Naive B cell (primary cell): ENCODE measurements around the gene R3HDML. TPM values are rescaled to one million over a fixed set of nuclear protein-coding genes. Genes with fewer than 3 reads are reported as not detected.
"Not testable (repeated sequence)": the region's sequence is repeated elsewhere in the genome, so short reads cannot be mapped to it uniquely, and the experiment has no call there.

Experiments used
- ATAC-seq, 2 donors: fragments of 150-1000 bp; cut with Tn5 transposase; 2 replicates each; pipeline ENCODE4 v1.10.0; 2021; ENCODE audit warnings: low read depth in 2 of 2, mild to moderate bottlenecking in 2 of 2, moderate library complexity in 2 of 2
- DNase-seq: peaks from one replicate; pipeline ENCODE4 v3.0.0; 2022
- H3K27ac Mint-ChIP-seq, 6 donors: one replicate each; pipeline ENCODE4 v1.8.0; 2020 to 2022; ENCODE audit warnings: mild to moderate bottlenecking in 6 of 6, mixed read lengths in 6 of 6, moderate library complexity in 5 of 6, inconsistent platforms in 2 of 6
- H3K27me3 Mint-ChIP-seq, 3 donors: one replicate each; pipeline ENCODE4 v1.8.0; 2021 to 2022; ENCODE audit warnings: mixed read lengths in 3 of 3, mild to moderate bottlenecking in 1 of 3
- H3K36me3 Mint-ChIP-seq, 2 donors: one replicate each; pipeline ENCODE4 v1.8.0; 2020 to 2022; ENCODE audit warnings: mixed read lengths in 2 of 2, inconsistent platforms in 1 of 2, mild to moderate bottlenecking in 1 of 2
- H3K4me1 Mint-ChIP-seq, 3 donors: one replicate each; pipeline ENCODE4 v1.8.0; 2020 to 2022; ENCODE audit warnings: mixed read lengths in 3 of 3, inconsistent platforms in 1 of 3, mild to moderate bottlenecking in 1 of 3, moderate library complexity in 1 of 3
- H3K4me3 Mint-ChIP-seq, 8 donors: one replicate each; pipeline ENCODE4 v1.8.0; 2020 to 2022; ENCODE audit warnings: mild to moderate bottlenecking in 8 of 8, mixed read lengths in 8 of 8, moderate library complexity in 8 of 8, inconsistent platforms in 2 of 8
- H3K9me3 Mint-ChIP-seq, 7 donors: one replicate each; pipeline ENCODE4 v1.8.0; 2020 to 2022; ENCODE audit warnings: mixed read lengths in 7 of 7, mild to moderate bottlenecking in 5 of 7, inconsistent platforms in 2 of 7, moderate library complexity in 1 of 7
- polyA plus RNA-seq, 6 donors: library from polyadenylated mRNA; unstranded; fragments of 300-500 nt; fragmentation: Illumina TruSeq; gene quantifications; one replicate each; pipeline ENCODE4 v1.2.3, GENCODE V29; 2021; ENCODE audit warnings: low read depth in 6 of 6

Gene R3HDML
- polyA plus RNA-seq, 6 donors from 2014 or later, result not detected

- Mint-ChIP-seq H3K4me3 (no peak overlapping the region), H3K27me3 (peaks cover 20 to 40% (median 40%) of the 10 kb centered on the region in 3 donors), H3K36me3 (no peaks in the 10 kb centered on the region), H3K4me1 (no peaks in the 10 kb centered on the region), H3K9me3 (no peaks in the 10 kb centered on the region), H3K27ac (no peak overlapping the region)
- no peak for DNase-seq
- ATAC-seq, result no peak
Measured at GRCh38 chr20:44336086-44336485, 757 bp upstream of the R3HDML start.

- peaks cover 15 to 29% (median 18%) of the 10 kb centered on the region in 3 donors for H3K27me3 Mint-ChIP-seq
- H3K4me1 Mint-ChIP-seq, result no peaks in the 10 kb centered on the region
- no peak for DNase-seq
- ATAC-seq, result no peak
- no peak overlapping the region for H3K4me3 Mint-ChIP-seq
- H3K27ac Mint-ChIP-seq, result peak overlapping the region in 1 of 6 donors; percentile 74
- no peaks in the 10 kb centered on the region for H3K36me3 Mint-ChIP-seq
- peaks cover 0 to 3% (median 0%) of the 10 kb centered on the region in 7 donors for H3K9me3 Mint-ChIP-seq
Measured at GRCh38 chr20:44342248-44342647, 5.4 kb downstream of the R3HDML start.

- no peaks in the 10 kb centered on the region for H3K36me3 Mint-ChIP-seq
- H3K4me3 Mint-ChIP-seq, result no peak overlapping the region
- H3K4me1 Mint-ChIP-seq, result no peaks in the 10 kb centered on the region
- DNase-seq (no peak), ATAC-seq (no peak)
- peaks cover 0 to 3% (median 0%) of the 10 kb centered on the region in 7 donors for H3K9me3 Mint-ChIP-seq
- no peak overlapping the region for H3K27ac Mint-ChIP-seq
- H3K27me3 Mint-ChIP-seq, result peaks cover 11 to 31% (median 18%) of the 10 kb centered on the region in 3 donors
Measured at GRCh38 chr20:44343162-44343675, 6.4 kb downstream of the R3HDML start.

- Mint-ChIP-seq H3K27ac (no peak overlapping the region), H3K9me3 (peaks cover 0 to 3% (median 0%) of the 10 kb centered on the region in 7 donors), H3K4me3 (no peak overlapping the region), H3K4me1 (no peaks in the 10 kb centered on the region), H3K27me3 (peaks cover 11 to 36% (median 18%) of the 10 kb centered on the region in 3 donors), H3K36me3 (no peaks in the 10 kb centered on the region)
- no peak for ATAC-seq
- DNase-seq, result no peak
Measured at GRCh38 chr20:44344723-44345122, 7.9 kb downstream of the R3HDML start.

GRCh38 chr20:44345147-44345546 is 8.3 kb downstream of the R3HDML start:
- Mint-ChIP-seq H3K9me3 (peaks cover 0 to 3% (median 0%) of the 10 kb centered on the region in 7 donors), H3K27me3 (peaks cover 15 to 40% (median 18%) of the 10 kb centered on the region in 3 donors), H3K4me3 (no peak overlapping the region), H3K27ac (no peak overlapping the region), H3K4me1 (no peaks in the 10 kb centered on the region), H3K36me3 (no peaks in the 10 kb centered on the region)
- ATAC-seq (no peak), DNase-seq (no peak)

GRCh38 chr20:44345941-44346340 is 9.1 kb downstream of the R3HDML start:
- H3K27me3 Mint-ChIP-seq, result peaks cover 16 to 40% (median 16%) of the 10 kb centered on the region in 3 donors

GRCh38 chr20:44348168-44348659 is 11.4 kb downstream of the R3HDML start:
- ATAC-seq (no peak), DNase-seq (no peak)
- Mint-ChIP-seq H3K36me3 (no peaks in the 10 kb centered on the region), H3K27me3 (peaks cover 4 to 45% (median 24%) of the 10 kb centered on the region in 3 donors), H3K9me3 (peaks cover 0 to 3% (median 0%) of the 10 kb centered on the region in 7 donors), H3K4me3 (no peak overlapping the region), H3K4me1 (no peaks in the 10 kb centered on the region), H3K27ac (no peak overlapping the region)

More at GRCh38 chr20:44345941-44346340, 9.1 kb downstream of the R3HDML start:
- not testable (repeated sequence) for H3K4me1 Mint-ChIP-seq, H3K4me3 Mint-ChIP-seq, H3K9me3 Mint-ChIP-seq, H3K36me3 Mint-ChIP-seq, DNase-seq, ATAC-seq, H3K27ac Mint-ChIP-seq

GRCh38 chr20:44349349-44349748 is 12.5 kb downstream of the R3HDML start:
- H3K4me1 Mint-ChIP-seq, result no peaks in the 10 kb centered on the region
- no peak overlapping the region for H3K4me3 Mint-ChIP-seq
- peaks cover 4 to 45% (median 24%) of the 10 kb centered on the region in 3 donors for H3K27me3 Mint-ChIP-seq
- DNase-seq (no peak), ATAC-seq (no peak)
- peaks cover 0 to 3% (median 0%) of the 10 kb centered on the region in 7 donors for H3K9me3 Mint-ChIP-seq
- no peaks in the 10 kb centered on the region for H3K36me3 Mint-ChIP-seq
- no peak overlapping the region for H3K27ac Mint-ChIP-seq

GRCh38 chr20:44350567-44350966 is 13.7 kb downstream of the R3HDML start:
- Mint-ChIP-seq H3K36me3 (no peaks in the 10 kb centered on the region), H3K4me3 (no peak overlapping the region), H3K27ac (no peak overlapping the region), H3K27me3 (peaks cover 4 to 54% (median 32%) of the 10 kb centered on the region in 3 donors), H3K4me1 (no peaks in the 10 kb centered on the region), H3K9me3 (peaks cover 0 to 3% (median 0%) of the 10 kb centered on the region in 7 donors)
- DNase-seq (no peak), ATAC-seq (no peak)

GRCh38 chr20:44354979-44355497 is 18.2 kb downstream of the R3HDML start:
- H3K4me3 Mint-ChIP-seq, result no peak overlapping the region
- DNase-seq (no peak), ATAC-seq (no peak)
- H3K27ac Mint-ChIP-seq, result no peak overlapping the region
- peaks cover 0 to 1% (median 0%) of the 10 kb centered on the region in 7 donors for H3K9me3 Mint-ChIP-seq
- H3K27me3 Mint-ChIP-seq, result peaks cover 21 to 45% (median 39%) of the 10 kb centered on the region in 3 donors
- no peaks in the 10 kb centered on the region for H3K36me3 Mint-ChIP-seq
- no peaks in the 10 kb centered on the region for H3K4me1 Mint-ChIP-seq

- DNase-seq, result no peak
- no peak for ATAC-seq
- Mint-ChIP-seq H3K4me3 (peak within 1 kb of the TSS in 1 of 8 donors; percentile 45), H3K36me3 (no peaks in the 10 kb centered on the region), H3K4me1 (no peaks in the 10 kb centered on the region), H3K27me3 (peaks cover 26 to 49% (median 41%) of the 10 kb centered on the region in 3 donors), H3K9me3 (peaks cover 0 to 1% (median 0%) of the 10 kb centered on the region in 7 donors), H3K27ac (peak within 1 kb of the TSS in 1 of 6 donors; percentile 65)
Measured at GRCh38 chr20:44355498-44356352, 18.9 kb downstream of the R3HDML start, which contains the start of gene HNF4A. TSS of gene HNF4A (plus strand) at chr20:44355699. CDS start at chr20:44355805, 106 bp downstream.

- Mint-ChIP-seq H3K27me3 (peaks cover 26 to 49% (median 42%) of the 10 kb centered on the region in 3 donors), H3K9me3 (peaks cover 0 to 1% (median 0%) of the 10 kb centered on the region in 7 donors), H3K36me3 (no peaks in the 10 kb centered on the region), H3K4me1 (no peaks in the 10 kb centered on the region), H3K4me3 (peak overlapping the region in 1 of 8 donors; percentile 45), H3K27ac (peak overlapping the region in 1 of 6 donors; percentile 65)
- DNase-seq (no peak), ATAC-seq (no peak)
Measured at GRCh38 chr20:44356353-44356723, 19.5 kb downstream of the R3HDML start.

GRCh38 chr20:44357020-44357419 is 20.2 kb downstream of the R3HDML start:
- peaks cover 31 to 55% (median 42%) of the 10 kb centered on the region in 3 donors for H3K27me3 Mint-ChIP-seq
- no peak for ATAC-seq
- no peaks in the 10 kb centered on the region for H3K4me1 Mint-ChIP-seq
- peaks cover 0 to 1% (median 0%) of the 10 kb centered on the region in 7 donors for H3K9me3 Mint-ChIP-seq
- H3K36me3 Mint-ChIP-seq, result no peaks in the 10 kb centered on the region
- no peak overlapping the region for H3K27ac Mint-ChIP-seq
- H3K4me3 Mint-ChIP-seq, result no peak overlapping the region
- DNase-seq, result no peak
